ENCODE results near the gene ATXN10. TPM values are rescaled to one million over a fixed set of nuclear protein-coding genes. Genes with fewer than 3 reads are reported as not detected.

ATXN10 gene
- total RNA-seq, 2 experiments from 2014 or later, result 114 to 121 TPM

DNA sequence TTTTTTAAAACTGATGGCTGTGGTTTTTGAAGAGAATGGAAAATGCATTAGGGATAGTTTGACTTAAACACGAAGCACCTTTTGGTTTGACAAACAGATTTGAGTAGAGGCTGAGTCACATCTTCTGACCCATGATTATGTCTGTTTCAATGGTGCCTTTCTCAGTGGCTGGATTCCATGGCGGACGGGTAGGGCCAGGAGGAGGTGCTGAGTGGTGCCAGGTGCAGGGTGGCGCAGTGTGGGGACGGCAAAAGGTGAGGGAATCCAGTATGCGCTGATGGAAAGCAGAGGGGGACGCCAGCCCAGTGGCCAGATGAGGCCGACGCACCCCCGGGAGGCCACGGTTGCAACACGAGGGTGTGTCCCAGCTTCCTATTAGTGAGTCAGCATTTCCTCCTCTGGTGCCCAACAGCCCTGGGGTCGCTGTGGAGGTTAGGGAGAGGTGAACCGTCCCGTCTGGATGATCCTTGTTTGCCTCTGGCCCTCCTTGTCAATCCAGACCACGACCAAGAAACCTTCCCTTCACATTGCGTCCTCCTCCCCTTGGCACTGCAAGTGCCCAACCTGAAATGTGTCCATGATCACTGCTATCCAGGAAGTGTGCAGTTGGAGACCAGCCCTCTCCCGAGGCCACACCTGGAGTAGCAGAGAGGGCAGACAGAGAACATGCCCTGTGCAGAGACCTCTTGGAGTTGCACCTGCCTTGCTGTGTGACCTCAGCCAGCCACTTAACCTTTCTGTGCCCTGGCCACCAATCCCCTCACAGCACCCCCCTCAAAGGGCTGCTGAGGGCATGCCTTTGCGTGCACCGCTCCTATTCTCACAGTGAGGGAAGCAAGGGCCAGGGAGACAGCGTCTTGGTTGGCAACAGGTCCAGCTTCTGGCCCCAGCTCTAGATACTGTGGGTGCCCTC, 32.5 kb upstream of the ATXN10 start:
- no peak for DNase-seq
- H3K36me3 Mint-ChIP-seq (ENCODE audit: low read depth), result no peaks in the 10 kb centered on the region
- intact Hi-C loops (cut with micrococcal nuclease), result no loop called here
- H3K27ac Mint-ChIP-seq, result no peak overlapping the region
- peak; percentile 39 for ATAC-seq
- peaks cover 23% of the 10 kb centered on the region for H3K27me3 Mint-ChIP-seq
- no peaks in the 10 kb centered on the region for H3K9me3 Mint-ChIP-seq
- TF ChIP-seq, protein P1, sequence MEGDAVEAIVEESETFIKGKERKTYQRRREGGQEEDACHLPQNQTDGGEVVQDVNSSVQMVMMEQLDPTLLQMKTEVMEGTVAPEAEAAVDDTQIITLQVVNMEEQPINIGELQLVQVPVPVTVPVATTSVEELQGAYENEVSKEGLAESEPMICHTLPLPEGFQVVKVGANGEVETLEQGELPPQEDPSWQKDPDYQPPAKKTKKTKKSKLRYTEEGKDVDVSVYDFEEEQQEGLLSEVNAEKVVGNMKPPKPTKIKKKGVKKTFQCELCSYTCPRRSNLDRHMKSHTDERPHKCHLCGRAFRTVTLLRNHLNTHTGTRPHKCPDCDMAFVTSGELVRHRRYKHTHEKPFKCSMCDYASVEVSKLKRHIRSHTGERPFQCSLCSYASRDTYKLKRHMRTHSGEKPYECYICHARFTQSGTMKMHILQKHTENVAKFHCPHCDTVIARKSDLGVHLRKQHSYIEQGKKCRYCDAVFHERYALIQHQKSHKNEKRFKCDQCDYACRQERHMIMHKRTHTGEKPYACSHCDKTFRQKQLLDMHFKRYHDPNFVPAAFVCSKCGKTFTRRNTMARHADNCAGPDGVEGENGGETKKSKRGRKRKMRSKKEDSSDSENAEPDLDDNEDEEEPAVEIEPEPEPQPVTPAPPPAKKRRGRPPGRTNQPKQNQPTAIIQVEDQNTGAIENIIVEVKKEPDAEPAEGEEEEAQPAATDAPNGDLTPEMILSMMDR (IDR thresholded peaks at IDR 0.05), result no peak
- ChIA-PET CTCF (no interaction called here), POLR2A (no interaction called here)
- peaks cover 7% of the 10 kb centered on the region for H3K4me1 Mint-ChIP-seq (ENCODE audit: low read depth)
- H3K4me3 Mint-ChIP-seq, result no peak overlapping the region

DNA sequence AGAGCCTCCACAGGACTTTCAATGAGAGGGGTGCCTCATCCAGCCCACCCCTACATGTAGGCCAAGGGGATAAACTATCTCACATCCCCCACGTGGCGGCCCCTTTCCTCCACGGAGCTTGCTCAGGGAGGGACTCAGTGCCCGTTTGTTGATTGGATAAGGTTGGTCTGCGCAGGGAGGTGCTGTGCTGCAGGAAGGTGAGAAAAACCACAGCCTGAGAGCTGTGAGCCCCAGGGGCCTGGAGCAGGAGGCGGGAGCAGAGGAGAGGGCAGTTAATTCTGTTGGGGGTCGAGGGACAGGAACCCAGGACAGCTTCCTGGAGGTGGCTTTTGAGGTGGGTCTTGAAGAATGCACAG, 31.9 kb upstream of the ATXN10 start:
- intact Hi-C loops (cut with micrococcal nuclease), result no loop called here
- no peak overlapping the region for H3K27ac Mint-ChIP-seq
- no peaks in the 10 kb centered on the region for H3K9me3 Mint-ChIP-seq
- DNase-seq, result no peak
- H3K36me3 Mint-ChIP-seq (ENCODE audit: low read depth), result no peaks in the 10 kb centered on the region
- H3K4me1 Mint-ChIP-seq (ENCODE audit: low read depth), result peaks cover 7% of the 10 kb centered on the region
- CTCF ChIA-PET, result no interaction called here
- H3K4me3 Mint-ChIP-seq, result no peak overlapping the region
- ATAC-seq, result peak; percentile 27
- peaks cover 24% of the 10 kb centered on the region for H3K27me3 Mint-ChIP-seq
- POLR2A ChIA-PET, result no interaction called here
- TF ChIP-seq, protein P1 (IDR thresholded peaks at IDR 0.05), result no peak

DNA sequence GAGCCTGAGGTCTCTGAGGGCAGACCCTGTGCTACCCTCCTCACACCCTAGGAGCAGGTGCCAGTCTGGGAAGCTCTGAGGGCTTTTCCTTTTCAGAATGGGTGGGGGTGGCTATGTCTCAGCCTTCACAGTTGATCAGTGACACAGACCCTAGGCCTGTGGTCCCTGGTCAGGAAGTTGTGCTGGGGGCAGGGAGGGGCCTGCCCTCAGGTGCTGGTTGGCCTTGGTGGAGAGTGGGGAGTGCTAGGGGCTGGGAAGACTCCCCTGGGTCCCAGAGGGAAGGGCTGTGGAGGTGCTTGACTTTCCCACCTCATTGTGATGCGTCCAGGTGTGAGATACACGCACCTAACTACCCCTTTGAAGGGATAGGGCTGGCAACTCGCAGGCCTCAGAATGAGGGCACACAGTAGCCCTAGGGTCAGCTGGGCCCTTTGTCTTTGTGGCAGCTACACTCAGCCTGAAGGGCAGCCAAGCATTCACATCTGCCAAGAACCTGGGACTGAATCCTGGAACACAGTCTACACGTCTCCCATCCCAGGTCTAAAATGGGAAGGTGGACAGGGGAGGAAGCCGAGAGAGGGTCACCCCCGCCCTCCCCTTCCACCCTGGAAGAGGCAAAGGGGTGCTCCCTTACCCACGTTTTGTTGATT, 31.2 kb upstream of the ATXN10 start:
- ChIA-PET CTCF (interaction anchor here (0.5 kb wide), 1 partner anchor 815 kb away, joined by 3 read pairs; no protein-coding TSS in a partner anchor), POLR2A (no interaction called here)
- Mint-ChIP-seq H3K27me3 (peaks cover 27% of the 10 kb centered on the region), H3K36me3 (ENCODE audit: low read depth) (no peaks in the 10 kb centered on the region), H3K27ac (no peak overlapping the region), H3K4me3 (no peak overlapping the region), H3K9me3 (no peaks in the 10 kb centered on the region), H3K4me1 (ENCODE audit: low read depth) (peaks cover 11% of the 10 kb centered on the region)
- DNase-seq, result no peak
- intact Hi-C loops (cut with micrococcal nuclease), result no loop called here
- ATAC-seq, result no peak
- TF ChIP-seq, protein P1 (IDR thresholded peaks at IDR 0.05), result no peak

DNA sequence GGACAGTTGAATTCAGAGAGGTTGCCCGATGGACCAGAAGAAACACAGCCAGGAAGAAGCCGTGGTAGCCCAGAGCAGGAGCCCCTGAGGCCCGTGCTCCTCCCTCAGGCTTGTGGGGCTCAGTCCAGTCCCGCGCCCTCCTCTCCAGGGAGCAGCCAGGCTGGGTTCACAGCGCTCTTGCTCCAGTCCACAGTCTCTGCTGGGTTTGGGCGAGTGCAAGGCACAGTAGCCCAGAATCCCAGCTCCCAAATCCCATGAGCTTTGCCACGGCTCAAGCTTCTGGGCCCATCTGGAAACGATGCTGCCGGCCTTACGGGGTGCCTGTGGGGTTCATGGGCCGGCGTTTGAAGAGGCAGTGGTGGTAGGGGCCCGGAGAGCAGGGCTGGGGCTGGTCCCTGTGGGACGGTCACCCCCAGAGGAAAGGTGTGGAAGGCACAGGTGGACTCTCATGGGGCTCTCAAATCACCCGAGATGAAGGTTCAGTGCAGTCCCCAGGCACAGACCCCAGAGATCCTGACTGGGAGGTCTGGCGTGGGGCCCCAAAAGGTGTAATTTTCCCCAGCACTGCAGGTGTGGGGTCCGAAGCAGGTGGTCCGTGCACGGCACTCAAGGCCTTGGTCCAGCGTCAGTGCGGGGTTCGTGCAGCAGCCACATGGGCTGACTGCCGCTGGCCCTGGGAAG, 30.6 kb upstream of the ATXN10 start:
- peaks cover 15% of the 10 kb centered on the region for H3K4me1 Mint-ChIP-seq (ENCODE audit: low read depth)
- ChIA-PET CTCF (interaction anchor here (0.5 kb wide), 1 partner anchor 816 kb away, joined by 3 read pairs; no protein-coding TSS in a partner anchor), POLR2A (no interaction called here)
- no peak overlapping the region for H3K27ac Mint-ChIP-seq
- TF ChIP-seq, protein P1 (IDR thresholded peaks at IDR 0.05), result no peak
- no peaks in the 10 kb centered on the region for H3K9me3 Mint-ChIP-seq
- no peak for ATAC-seq
- H3K36me3 Mint-ChIP-seq (ENCODE audit: low read depth), result no peaks in the 10 kb centered on the region
- intact Hi-C loops (cut with micrococcal nuclease), result no loop called here
- DNase-seq, result no peak
- peaks cover 27% of the 10 kb centered on the region for H3K27me3 Mint-ChIP-seq
- H3K4me3 Mint-ChIP-seq, result no peak overlapping the region

Data from activated CD8-positive, alpha-beta T cell treated with anti-CD3 and anti-CD28 coated beads for 36 hours (primary cell).